T-cell (primary cell): Measurements from ENCODE around the gene SIK2. TPM values are rescaled to one million over a fixed set of nuclear protein-coding genes. Genes with fewer than 3 reads are reported as not detected.
A peak's percentile ranks its signal among the peaks of the same experiment; 100 is the strongest.

Source experiments
- ATAC-seq, 4 experiments: fragments of 200-7000 bp in 3 of 4; fragments of 150-1000 bp in 1 of 4; cut with Tn5 transposase; replicated peaks in 1 of 4; 1 replicate in 3 of 4; 2 replicates in 1 of 4; pipeline ENCODE4 v1.10.0; 2021; ENCODE audit warnings: moderate library complexity in 3 of 4, mild to moderate bottlenecking in 2 of 4, moderate number of reproducible peaks in 1 of 4
- CTCF ChIA-PET, 2 donors: fragments of 300-600 bp; sonication (Branson Sonifier 250); formaldehyde crosslinking; loops; one replicate each; lab custom pipeline; 2022; ENCODE audit warnings: antibody characterized with exemption in 2 of 2; lab: Charles Lee
- POLR2A ChIA-PET, 2 donors: fragments of 300-600 bp; sonication (Branson Sonifier 250); formaldehyde crosslinking; loops; one replicate each; lab custom pipeline; 2022; ENCODE audit warnings: antibody characterized with exemption in 2 of 2; lab: Charles Lee
- DNase-seq, 35 experiments: peaks; one replicate each; pipeline versions ENCODE4 v3.0.0 to v3.0.0-alpha.2; 2013 to 2023
- H3K27ac ChIP-seq: one replicate; pipeline ENCODE4 v1.5.1; 2013; ENCODE audit warnings: low read length
- H3K27me3 ChIP-seq, 2 experiments: replicated peaks in 1 of 2; 1 replicate in 1 of 2; 2 replicates in 1 of 2; pipeline versions ENCODE4 v1.6.1 to v1.7.0; 2013; ENCODE audit warnings: low read length in 1 of 2, mixed read lengths in 1 of 2; ENCODE audit not compliant: control insufficient read depth in 2 of 2, insufficient read depth in 2 of 2; ENCODE audit errors: extremely low read depth in 1 of 2
- H3K36me3 ChIP-seq, 2 donors: 1 replicate in 1 of 2; 2 replicates in 1 of 2; pipeline versions ENCODE4 v1.6.1 to v1.7.0; 2013; ENCODE audit warnings: low read length in 1 of 2; ENCODE audit not compliant: control insufficient read depth in 2 of 2, insufficient read depth in 1 of 2; ENCODE audit errors: extremely low read depth in 1 of 2
- H3K4me1 ChIP-seq, 2 experiments: 1 replicate in 1 of 2; 2 replicates in 1 of 2; pipeline versions ENCODE4 v1.6.1 to v1.7.0; 2013; ENCODE audit warnings: low read length in 2 of 2, mixed read lengths in 1 of 2; ENCODE audit not compliant: insufficient read depth in 2 of 2, control insufficient read depth in 1 of 2; ENCODE audit errors: extremely low read depth in 1 of 2
- H3K4me3 ChIP-seq, 2 donors: 1 replicate in 1 of 2; 2 replicates in 1 of 2; pipeline versions ENCODE4 v1.5.1 to v1.7.0; 2013; ENCODE audit warnings: mild to moderate bottlenecking in 2 of 2, low read length in 1 of 2, moderate library complexity in 1 of 2; ENCODE audit not compliant: control insufficient read depth in 1 of 2; ENCODE audit errors: extremely low read depth in 1 of 2
- H3K9me3 ChIP-seq: 2 replicates; pipeline ENCODE4 v1.7.0; 2013
- H3K27ac Mint-ChIP-seq, 2 donors: one replicate each; pipeline ENCODE4 v1.8.0; 2020 to 2021; ENCODE audit warnings: mild to moderate bottlenecking in 2 of 2, mixed read lengths in 2 of 2
- H3K27me3 Mint-ChIP-seq, 2 donors: one replicate each; pipeline ENCODE4 v1.8.0; 2021 to 2022; ENCODE audit warnings: mixed read lengths in 2 of 2
- H3K36me3 Mint-ChIP-seq: one replicate; pipeline ENCODE4 v1.8.0; 2021; ENCODE audit warnings: mixed read lengths
- H3K4me1 Mint-ChIP-seq, 3 donors: one replicate each; pipeline ENCODE4 v1.8.0; 2020 to 2022; ENCODE audit warnings: mixed read lengths in 3 of 3, mild to moderate bottlenecking in 1 of 3
- H3K4me3 Mint-ChIP-seq, 3 donors: one replicate each; pipeline ENCODE4 v1.8.0; 2020 to 2022; ENCODE audit warnings: mild to moderate bottlenecking in 3 of 3, mixed read lengths in 3 of 3, moderate library complexity in 3 of 3
- H3K9me3 Mint-ChIP-seq, 3 donors: one replicate each; pipeline ENCODE4 v1.8.0; 2020 to 2022; ENCODE audit warnings: mixed read lengths in 3 of 3
- WGBS: methylation state at CpG from one replicate; pipeline ENCODE4 v1.1.5; 2013; ENCODE audit warnings: missing lambda C conversion rate; ENCODE audit not compliant: insufficient coverage; 5-methylcytosine and 5-hydroxymethylcytosine counted together
- total RNA-seq, 35 experiments: library from RNA in 6 of 35; stranded (reverse) in 6 of 35; fragments of 120-200 nt in 1 of 35; gene quantifications; one replicate each; pipeline versions ENCODE4 v1.2.1 to v1.2.4 and lab custom pipeline; 2013 to 2026

The SIK2 gene
- total RNA-seq, 5 donors from 2014 or later (not counting 1 experiment from before 2014, with no cell fraction given), result 6.0 to 11.4 (median 9.1) TPM

DNA sequence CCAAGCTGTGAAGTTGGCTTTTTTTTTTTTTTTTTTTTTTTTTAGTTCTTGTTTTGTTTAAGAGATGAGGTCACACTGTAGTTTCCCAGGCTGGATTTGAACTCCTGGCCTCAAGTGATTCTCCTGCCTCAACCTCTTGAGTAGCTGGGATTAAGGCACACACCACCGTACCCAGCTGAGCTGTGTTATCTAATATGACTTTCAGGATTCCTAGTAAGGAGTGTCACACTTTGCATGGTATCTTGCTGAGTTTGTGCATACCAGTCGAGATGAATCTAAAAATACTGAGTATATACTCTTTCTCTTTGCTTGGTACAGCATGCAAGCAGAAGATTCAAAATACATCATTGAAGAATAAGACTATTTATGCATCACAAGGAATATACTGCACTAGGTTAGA lies 58.6 kb downstream of the SIK2 start:
- Mint-ChIP-seq H3K27ac (no peak overlapping the region), H3K9me3 (peaks cover 0 to 3% (median 0%) of the 10 kb centered on the region in 3 donors), H3K27me3 (no peaks in the 10 kb centered on the region), H3K4me1 (peaks cover 0 to 8% (median 0%) of the 10 kb centered on the region in 3 donors), H3K36me3 (peaks cover 30% of the 10 kb centered on the region), H3K4me3 (no peak overlapping the region)
- Histone ChIP-seq H3K27me3 (no peaks in the 10 kb centered on the region), H3K27ac (no peak overlapping the region), H3K36me3 (no peaks in the 10 kb centered on the region), H3K4me1 (no peaks in the 10 kb centered on the region), H3K9me3 (no peaks in the 10 kb centered on the region), H3K4me3 (no peak overlapping the region)
- POLR2A ChIA-PET, result no interaction called here
- no peak for DNase-seq
- WGBS, result no CpG with 5 or more reads among the region's 2 CpGs
- CTCF ChIA-PET, result interaction anchor here in 1 of 2 donors (0.6 kb wide), 2 partner anchors 23 to 59 kb away, joined by 4 to 6 read pairs; no protein-coding TSS in a partner anchor
- ATAC-seq, result no peak

DNA sequence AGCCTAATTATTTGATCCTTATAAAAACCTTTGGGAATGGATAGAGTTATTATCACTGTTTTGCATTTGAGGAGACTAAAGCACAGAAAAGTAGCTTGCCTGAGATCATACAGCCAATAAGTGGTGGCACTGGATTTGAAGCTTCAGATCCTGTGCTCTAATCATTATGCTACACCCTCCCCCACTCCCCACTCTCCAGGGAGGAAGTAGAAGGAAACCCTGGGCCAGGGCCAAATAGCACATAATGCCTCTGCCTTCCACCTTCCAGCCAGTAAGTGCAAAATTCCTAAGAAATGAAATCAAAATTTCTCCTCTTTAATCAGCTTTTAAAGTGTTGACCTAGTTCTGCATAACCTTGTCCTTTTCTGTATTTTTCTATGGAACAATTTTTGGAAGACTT lies 61.6 kb downstream of the SIK2 start:
- Mint-ChIP-seq H3K4me3 (no peak overlapping the region), H3K27me3 (no peaks in the 10 kb centered on the region), H3K36me3 (peaks cover 27% of the 10 kb centered on the region), H3K27ac (no peak overlapping the region), H3K4me1 (peaks cover 0 to 8% (median 0%) of the 10 kb centered on the region in 3 donors), H3K9me3 (peaks cover 0 to 3% (median 0%) of the 10 kb centered on the region in 3 donors)
- no peaks in the 10 kb centered on the region for H3K27me3 ChIP-seq
- ATAC-seq, result no peak
- H3K4me3 ChIP-seq, result no peak overlapping the region
- POLR2A ChIA-PET, result interaction anchor here in 1 of 2 donors (0.8 kb wide), 1 partner anchor 107 kb away, joined by 5 read pairs; no protein-coding TSS in a partner anchor
- H3K9me3 ChIP-seq, result no peaks in the 10 kb centered on the region
- no peaks in the 10 kb centered on the region for H3K4me1 ChIP-seq
- peaks cover 0 to 2% of the 10 kb centered on the region in 2 donors for H3K36me3 ChIP-seq
- CTCF ChIA-PET, result interaction anchor here in 1 of 2 donors (0.6 kb wide), 1 partner anchor 203 kb away, joined by 3 read pairs; no protein-coding TSS in a partner anchor
- H3K27ac ChIP-seq, result no peak overlapping the region
- DNase-seq, result no peak

DNA sequence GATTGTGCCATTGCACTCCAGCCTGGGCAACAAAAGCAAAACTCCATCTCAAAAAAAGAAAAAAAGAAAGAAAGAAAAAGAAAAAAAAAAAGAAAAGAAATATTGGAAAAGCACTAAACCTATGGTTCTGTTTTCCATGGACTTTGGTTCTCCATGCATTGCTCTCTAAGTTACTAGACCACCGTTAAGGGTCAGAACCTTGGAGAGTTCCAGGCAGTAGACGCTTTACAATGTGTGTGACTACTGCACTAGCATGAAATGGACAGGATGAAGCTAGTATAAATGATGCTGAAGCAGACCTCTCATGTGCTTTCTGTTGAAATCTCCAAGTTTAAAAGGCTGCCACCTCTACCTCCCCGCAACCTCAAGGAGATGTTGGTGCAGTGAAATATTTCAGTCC lies 63.5 kb downstream of the SIK2 start:
- Histone ChIP-seq H3K36me3 (peaks cover 0 to 2% of the 10 kb centered on the region in 2 donors), H3K27me3 (no peaks in the 10 kb centered on the region), H3K4me3 (no peak overlapping the region), H3K27ac (no peak overlapping the region), H3K4me1 (no peaks in the 10 kb centered on the region), H3K9me3 (no peaks in the 10 kb centered on the region)
- H3K27me3 Mint-ChIP-seq, result no peaks in the 10 kb centered on the region
- DNase-seq (peak in 1 of 35 experiments; percentile 3), ATAC-seq (no peak)
- peaks cover 0 to 3% (median 0%) of the 10 kb centered on the region in 3 donors for H3K9me3 Mint-ChIP-seq
- POLR2A ChIA-PET, result no interaction called here
- no peak overlapping the region for H3K27ac Mint-ChIP-seq
- no peak overlapping the region for H3K4me3 Mint-ChIP-seq
- H3K4me1 Mint-ChIP-seq, result no peaks in the 10 kb centered on the region
- CTCF ChIA-PET, result interaction anchor here in 1 of 2 donors (0.7 kb wide), 1 partner anchor 140 kb away, joined by 3 read pairs; no protein-coding TSS in a partner anchor
- peaks cover 31% of the 10 kb centered on the region for H3K36me3 Mint-ChIP-seq
- WGBS, result 80% methylated on average over 1 of the region's 3 CpGs

GRCh38 chr11:111668980-111669379 lies 66.7 kb downstream of the SIK2 start:
- H3K9me3 ChIP-seq, result no peaks in the 10 kb centered on the region
- H3K27me3 ChIP-seq, result no peaks in the 10 kb centered on the region
- POLR2A ChIA-PET, result interaction anchor here in 1 of 2 donors (0.6 kb wide), 1 partner anchor 21 kb away, joined by 6 read pairs; no protein-coding TSS in a partner anchor
- peaks cover 0 to 13% of the 10 kb centered on the region in 2 donors for H3K36me3 ChIP-seq
- no peaks in the 10 kb centered on the region for H3K27me3 Mint-ChIP-seq
- H3K4me3 Mint-ChIP-seq, result no peak overlapping the region
- H3K4me1 Mint-ChIP-seq, result no peaks in the 10 kb centered on the region
- ATAC-seq, result no peak
- no peaks in the 10 kb centered on the region for H3K9me3 Mint-ChIP-seq
- no peak overlapping the region for H3K4me3 ChIP-seq
- H3K27ac ChIP-seq, result no peak overlapping the region
- DNase-seq, result no peak
- H3K4me1 ChIP-seq, result no peaks in the 10 kb centered on the region
- H3K27ac Mint-ChIP-seq, result no peak overlapping the region
- CTCF ChIA-PET, result no interaction called here
- WGBS, result no CpG with 5 or more reads among the region's 1 CpG
- H3K36me3 Mint-ChIP-seq, result peaks cover 33% of the 10 kb centered on the region

GRCh38 chr11:111671383-111671782 lies 69.1 kb downstream of the SIK2 start:
- Histone ChIP-seq H3K27me3 (no peaks in the 10 kb centered on the region), H3K27ac (no peak overlapping the region), H3K9me3 (no peaks in the 10 kb centered on the region), H3K36me3 (peaks cover 0 to 13% of the 10 kb centered on the region in 2 donors), H3K4me1 (no peaks in the 10 kb centered on the region), H3K4me3 (no peak overlapping the region)
- Mint-ChIP-seq H3K36me3 (peaks cover 45% of the 10 kb centered on the region), H3K9me3 (no peaks in the 10 kb centered on the region), H3K27ac (no peak overlapping the region), H3K4me1 (no peaks in the 10 kb centered on the region), H3K4me3 (no peak overlapping the region), H3K27me3 (no peaks in the 10 kb centered on the region)
- no peak for ATAC-seq
- POLR2A ChIA-PET, result no interaction called here
- CTCF ChIA-PET, result no interaction called here
- 100% methylated on average over 1 of the region's 1 CpG for WGBS
- DNase-seq, result no peak

DNA sequence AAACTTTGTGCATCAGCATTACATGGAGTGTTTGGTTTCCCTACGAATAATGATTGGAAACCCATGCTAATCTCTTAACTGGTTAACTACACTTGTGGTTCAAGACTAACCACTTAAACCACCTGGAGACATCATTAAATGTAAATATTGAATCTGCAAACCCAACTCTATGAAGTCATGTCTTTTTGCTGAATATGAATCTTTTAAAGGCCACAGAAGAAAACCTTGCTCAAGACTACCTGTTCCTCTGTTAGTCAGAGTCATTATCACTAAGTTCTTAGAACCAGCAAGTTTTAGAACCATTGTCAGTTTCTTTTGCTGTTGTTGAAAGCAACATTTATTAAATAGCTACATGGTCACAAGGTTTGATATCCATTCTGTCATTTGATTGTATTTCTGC lies 70.7 kb downstream of the SIK2 start:
- H3K36me3 ChIP-seq, result peaks cover 0 to 11% of the 10 kb centered on the region in 2 donors
- ATAC-seq (no peak), DNase-seq (no peak)
- Mint-ChIP-seq H3K4me3 (no peak overlapping the region), H3K9me3 (no peaks in the 10 kb centered on the region), H3K4me1 (no peaks in the 10 kb centered on the region), H3K27me3 (no peaks in the 10 kb centered on the region), H3K36me3 (peaks cover 48% of the 10 kb centered on the region), H3K27ac (no peak overlapping the region)
- no peak overlapping the region for H3K4me3 ChIP-seq
- no peaks in the 10 kb centered on the region for H3K4me1 ChIP-seq
- CTCF ChIA-PET, result no interaction called here
- H3K27ac ChIP-seq, result no peak overlapping the region
- WGBS, result 40% methylated on average over 1 of the region's 1 CpG
- no peaks in the 10 kb centered on the region for H3K9me3 ChIP-seq
- POLR2A ChIA-PET, result no interaction called here
- H3K27me3 ChIP-seq, result no peaks in the 10 kb centered on the region
